ENCODE data around the gene PPA2. TPM values are rescaled to one million over a fixed set of nuclear protein-coding genes. Genes with fewer than 3 reads are reported as not detected.

The PPA2 gene
- total and polyA plus RNA-seq, 2 donors (not counting 1 experiment from before 2014, with no cell fraction given): 74.6 to 82.6 TPM

GRCh38 chr4:105346869-105347268 is 127.0 kb downstream of the PPA2 start:
- Histone ChIP-seq H2AFZ (ENCODE audit: low read length) (no peak overlapping the region), H3K36me3 (ENCODE audit: control insufficient read depth, insufficient read depth, low read length) (no peaks in the 10 kb centered on the region), H3K4me3 (replicated peaks in 1 of 4; ENCODE audit: control extremely low read depth in 1 of 4, insufficient read depth in 1 of 4, low read depth in 3 of 4, low read length in 4 of 4) (no peak overlapping the region), H3K9ac (ENCODE audit: insufficient read depth, low read length) (no peak overlapping the region), H3K27ac (ENCODE audit: insufficient read depth, low read length) (no peak overlapping the region), H3K27me3 (ENCODE audit: control insufficient read depth, insufficient read depth, low read length) (no peaks in the 10 kb centered on the region), H4K20me1 (ENCODE audit: control insufficient read depth, extremely low read depth, insufficient read depth, low read length) (no peaks in the 10 kb centered on the region), H3K4me2 (ENCODE audit: extremely low read depth, insufficient read depth, low read length) (no peak overlapping the region), H3K9me3 (ENCODE audit: control insufficient read depth, insufficient read depth, low read depth, low read length) (no peaks in the 10 kb centered on the region), H3K79me2 (ENCODE audit: control insufficient read depth, insufficient read depth, low read length) (no peaks in the 10 kb centered on the region), H3K4me1 (ENCODE audit: control insufficient read depth, extremely low read depth, insufficient read depth, low read length) (no peaks in the 10 kb centered on the region)
- DNase-seq (ENCODE audit: low read depth in 2 of 2): no peak
- TF ChIP-seq EZH2 (IDR thresholded peaks at IDR 0.05; ENCODE audit: low read length, missing control alignments) (no peak), CTCF (conservative IDR thresholded peaks at IDR 0.05 in 1 of 2, IDR thresholded peaks at IDR 0.05 in 1 of 2; ENCODE audit: low read depth in 1 of 2, low read length in 2 of 2) (no peak)

- TF ChIP-seq CTCF (conservative IDR thresholded peaks at IDR 0.05 in 1 of 2, IDR thresholded peaks at IDR 0.05 in 1 of 2; ENCODE audit: low read depth in 1 of 2, low read length in 2 of 2): no peak
- TF ChIP-seq EZH2 (IDR thresholded peaks at IDR 0.05; ENCODE audit: low read length, missing control alignments): no peak
- no peaks in the 10 kb centered on the region for H4K20me1 ChIP-seq (ENCODE audit: control insufficient read depth, extremely low read depth, insufficient read depth, low read length)
- H3K9ac ChIP-seq (ENCODE audit: insufficient read depth, low read length): no peak overlapping the region
- H3K27ac ChIP-seq (ENCODE audit: insufficient read depth, low read length): no peak overlapping the region
- H3K36me3 ChIP-seq (ENCODE audit: control insufficient read depth, insufficient read depth, low read length): no peaks in the 10 kb centered on the region
- H3K79me2 ChIP-seq (ENCODE audit: control insufficient read depth, insufficient read depth, low read length): no peaks in the 10 kb centered on the region
- H3K27me3 ChIP-seq (ENCODE audit: control insufficient read depth, insufficient read depth, low read length): no peaks in the 10 kb centered on the region
- no peak overlapping the region for H2AFZ ChIP-seq (ENCODE audit: low read length)
- no peak overlapping the region for H3K4me3 ChIP-seq (replicated peaks in 1 of 4; ENCODE audit: control extremely low read depth in 1 of 4, insufficient read depth in 1 of 4, low read depth in 3 of 4, low read length in 4 of 4)
- DNase-seq (ENCODE audit: low read depth in 2 of 2): no peak
- H3K9me3 ChIP-seq (ENCODE audit: control insufficient read depth, insufficient read depth, low read depth, low read length): no peaks in the 10 kb centered on the region
- no peak overlapping the region for H3K4me2 ChIP-seq (ENCODE audit: extremely low read depth, insufficient read depth, low read length)
- H3K4me1 ChIP-seq (ENCODE audit: control insufficient read depth, extremely low read depth, insufficient read depth, low read length): no peaks in the 10 kb centered on the region
These were observed 128.0 kb downstream of the PPA2 start for GRCh38 chr4:105345838-105346237.

- Histone ChIP-seq H2AFZ (ENCODE audit: low read length) (no peak overlapping the region), H3K9ac (ENCODE audit: insufficient read depth, low read length) (no peak overlapping the region), H3K36me3 (ENCODE audit: control insufficient read depth, insufficient read depth, low read length) (no peaks in the 10 kb centered on the region), H3K4me1 (ENCODE audit: control insufficient read depth, extremely low read depth, insufficient read depth, low read length) (no peaks in the 10 kb centered on the region), H3K4me2 (ENCODE audit: extremely low read depth, insufficient read depth, low read length) (no peak overlapping the region), H3K79me2 (ENCODE audit: control insufficient read depth, insufficient read depth, low read length) (no peaks in the 10 kb centered on the region), H3K4me3 (replicated peaks in 1 of 4; ENCODE audit: control extremely low read depth in 1 of 4, insufficient read depth in 1 of 4, low read depth in 3 of 4, low read length in 4 of 4) (no peak overlapping the region), H3K9me3 (ENCODE audit: control insufficient read depth, insufficient read depth, low read depth, low read length) (no peaks in the 10 kb centered on the region), H3K27me3 (ENCODE audit: control insufficient read depth, insufficient read depth, low read length) (no peaks in the 10 kb centered on the region), H4K20me1 (ENCODE audit: control insufficient read depth, extremely low read depth, insufficient read depth, low read length) (no peaks in the 10 kb centered on the region), H3K27ac (ENCODE audit: insufficient read depth, low read length) (no peak overlapping the region)
- TF ChIP-seq CTCF (conservative IDR thresholded peaks at IDR 0.05 in 1 of 2, IDR thresholded peaks at IDR 0.05 in 1 of 2; ENCODE audit: low read depth in 1 of 2, low read length in 2 of 2) (no peak), EZH2 (IDR thresholded peaks at IDR 0.05; ENCODE audit: low read length, missing control alignments) (no peak)
- DNase-seq (ENCODE audit: low read depth in 2 of 2): no peak
These were observed 128.5 kb downstream of the PPA2 start for GRCh38 chr4:105345358-105345757.

Measured in fibroblast of lung (primary cell).